GM12878 (cell line): ENCODE measurements around the gene METTL18. TPM values are rescaled to one million over a fixed set of nuclear protein-coding genes. Genes with fewer than 3 reads are reported as not detected.

ENCODE experiments used
- ATAC-seq: fragments of 200-7000 bp; cut with Tn5 transposase; 3 replicates; pipeline ENCODE4 v1.9.1; 2020; ENCODE audit warnings: mild to moderate bottlenecking, moderate library complexity
- BruUV-seq: library from RNA; stranded (reverse); fragments of 400-500 nt; replicated peaks from 2 replicates; lab custom pipeline; 2021; lab: Mats Ljungman, UMichigan
- CTCF ChIA-PET: fragments of 300-600 bp; sonication (Branson Sonifier 250); formaldehyde crosslinking; extraction: SDS; loops from one replicate; lab custom pipeline; 2021; ENCODE audit warnings: inconsistent platforms; lab: Yijun Ruan, JAX
- POLR2A ChIA-PET: fragments of 350-600 bp; formaldehyde crosslinking; extraction: SDS; loops from one replicate; lab custom pipeline; 2021; ENCODE audit warnings: inconsistent platforms; lab: Charles Lee
- RAD21 ChIA-PET: fragments of 300-600 bp; sonication (Branson Sonifier 250); formaldehyde crosslinking; loops from one replicate; lab custom pipeline; 2023; ENCODE audit warnings: antibody characterized with exemption; ENCODE audit not compliant: unreplicated experiment; lab: Charles Lee
- SMC1A ChIA-PET: fragments of 300-600 bp; sonication (Branson Sonifier 250); formaldehyde crosslinking; loops from one replicate; lab custom pipeline; 2023; ENCODE audit not compliant: unreplicated experiment, uncharacterized antibody; lab: Charles Lee
- DNase-seq: peaks from one replicate; pipeline ENCODE4 v3.0.0-alpha.2; 2011; ENCODE audit warnings: low read depth, low spot score
- FAIRE-seq: peaks from 3 replicates; lab custom pipeline; 2011; peaks lifted over from hg19 to GRCh38; lab: Jason Lieb, UNC
- H2AFZ ChIP-seq: 2 replicates; pipeline ENCODE4 v1.6.0; 2011; ENCODE audit warnings: low read depth, low read length, control low read depth; ENCODE audit not compliant: control insufficient read depth
- H3K27ac ChIP-seq: 2 replicates; pipeline ENCODE4 v1.5.1; 2011; ENCODE audit warnings: control low read depth; ENCODE audit not compliant: control insufficient read depth, insufficient read depth
- H3K27me3 ChIP-seq, 2 experiments: replicated peaks in 1 of 2; 2 replicates each; pipeline versions ENCODE4 v1.6.0 to v1.6.1; 2011; ENCODE audit warnings: low read length in 1 of 2; ENCODE audit not compliant: control insufficient read depth in 2 of 2, insufficient read depth in 2 of 2
- H3K36me3 ChIP-seq, 2 experiments: 2 replicates each; pipeline ENCODE4 v1.5.1; 2011; ENCODE audit warnings: low read length in 1 of 2; ENCODE audit not compliant: control insufficient read depth in 2 of 2, insufficient read depth in 2 of 2
- H3K4me1 ChIP-seq: 2 replicates; pipeline ENCODE4 v1.6.1; 2011; ENCODE audit warnings: mild to moderate bottlenecking, low read length, moderate library complexity, mixed read lengths; ENCODE audit not compliant: control insufficient read depth, insufficient read depth
- H3K4me2 ChIP-seq: 2 replicates; pipeline ENCODE4 v1.6.0; 2011; ENCODE audit warnings: control low read depth; ENCODE audit not compliant: control insufficient read depth, insufficient read depth
- H3K4me3 ChIP-seq: fragments of 200-600 bp; sonication (generic); 2 replicates; pipeline ENCODE4 v1.5.1; 2016
- H3K79me2 ChIP-seq: 2 replicates; pipeline ENCODE4 v1.6.0; 2011; ENCODE audit warnings: low read length; ENCODE audit not compliant: control insufficient read depth, insufficient read depth
- H3K9ac ChIP-seq: 2 replicates; pipeline ENCODE4 v1.8.0; 2011; ENCODE audit warnings: low read length, control low read depth, mixed read lengths; ENCODE audit not compliant: control insufficient read depth, insufficient read depth
- H3K9me3 ChIP-seq: replicated peaks from 3 replicates; pipeline ENCODE4 v1.5.1; 2011; ENCODE audit warnings: mild to moderate bottlenecking, low read length; ENCODE audit not compliant: control insufficient read depth, insufficient read depth
- H4K20me1 ChIP-seq: 2 replicates; pipeline ENCODE4 v1.6.0; 2011; ENCODE audit not compliant: control insufficient read depth, insufficient read depth
- BCL11A ChIP-seq: IDR thresholded peaks from 2 replicates; pipeline ENCODE4 v1.6.1; 2011; ENCODE audit warnings: low read depth, low read length
- ESRRA ChIP-seq: IDR thresholded peaks from 2 replicates; pipeline ENCODE4 v1.6.1; 2012; ENCODE audit warnings: mild to moderate bottlenecking, low read length, improper control_type of control experiment
- HDGF ChIP-seq: fragments of 450-650 bp; IDR thresholded peaks from 2 replicates; pipeline ENCODE4 v1.6.1; 2016; ENCODE audit warnings: antibody characterized with exemption
- MXI1 ChIP-seq: fragments of 150-350 bp; IDR thresholded peaks from 2 replicates; pipeline ENCODE4 v1.6.1; 2011; ENCODE audit warnings: low read depth, mild to moderate bottlenecking, inconsistent platforms, low read length, improper control_type of control experiment
- NFXL1 ChIP-seq: fragments of 450-650 bp; IDR thresholded peaks from 2 replicates; pipeline ENCODE4 v1.6.1; 2017; ENCODE audit warnings: antibody characterized with exemption, mild to moderate bottlenecking, borderline replicate concordance
- PML ChIP-seq: IDR thresholded peaks from 2 replicates; pipeline ENCODE4 v1.6.1; 2012; ENCODE audit warnings: low read length, inconsistent platforms
- RAD21 ChIP-seq: IDR thresholded peaks from 2 replicates; pipeline ENCODE4 v1.6.1; 2011; ENCODE audit warnings: mild to moderate bottlenecking, low read depth, low read length, moderate library complexity; ENCODE audit not compliant: insufficient read depth
- RCOR1 ChIP-seq: conservative IDR thresholded peaks from 2 replicates; pipeline ENCODE4 v1.6.1; 2012; ENCODE audit warnings: low read depth, low read length, improper control_type of control experiment
- SMARCA5 ChIP-seq: fragments of 450-650 bp; IDR thresholded peaks from 2 replicates; pipeline ENCODE4 v1.6.1; 2017; ENCODE audit warnings: mild to moderate bottlenecking
- SPI1 ChIP-seq: IDR thresholded peaks from 2 replicates; pipeline ENCODE4 v1.6.1; 2011; ENCODE audit warnings: low read depth, mild to moderate bottlenecking, low read length, moderate library complexity, borderline replicate concordance; ENCODE audit not compliant: insufficient read depth
- SUPT20H ChIP-seq: IDR thresholded peaks from 2 replicates; pipeline ENCODE4 v1.6.1; 2011; ENCODE audit warnings: low read depth, mild to moderate bottlenecking, low read length, moderate library complexity, borderline replicate concordance; ENCODE audit not compliant: control insufficient read depth
- TCF3 ChIP-seq: IDR thresholded peaks from 2 replicates; pipeline ENCODE4 v1.6.1; 2012; ENCODE audit warnings: low read depth, mild to moderate bottlenecking, low read length, borderline replicate concordance; ENCODE audit not compliant: insufficient read depth
- YBX1 ChIP-seq: fragments of 450-650 bp; IDR thresholded peaks from 2 replicates; pipeline ENCODE4 v1.6.1; 2016; ENCODE audit warnings: antibody characterized with exemption
- ZNF207 ChIP-seq: fragments of 450-650 bp; IDR thresholded peaks from 2 replicates; pipeline ENCODE4 v1.6.1; 2014; ENCODE audit warnings: antibody characterized with exemption, mild to moderate bottlenecking, borderline replicate concordance
- ZZZ3 ChIP-seq: IDR thresholded peaks from 2 replicates; pipeline ENCODE4 v1.6.1; 2011; ENCODE audit warnings: low read depth; ENCODE audit not compliant: control insufficient read depth, insufficient read length
- WGBS: methylation state at CpG from one replicate; pipeline ENCODE4 v1.1.6; 2016; ENCODE audit warnings: low lambda C conversion rate; ENCODE audit not compliant: insufficient replicate concordance, insufficient coverage; ENCODE audit errors: missing lambda C conversion rate; 5-methylcytosine and 5-hydroxymethylcytosine counted together
- in situ Hi-C: fragments of 300-500 bp; cut with MboI; formaldehyde crosslinking; loops from 9 replicates; pipeline ENCODE4 v1.14.3; 2018; ENCODE audit warnings: mixed read lengths
- intact Hi-C: fragments of 100-400 bp; cut with micrococcal nuclease; formaldehyde crosslinking; loops from one replicate; pipeline ENCODE4 v1.14.2; 2022; ENCODE audit not compliant: unreplicated experiment
- polyA plus RNA-seq, 11 experiments: library from polyadenylated mRNA; depleted of rRNA in 4 of 11; unstranded in 6 of 11; stranded (reverse) in 5 of 11; fragments of >200 nt; fragmentation: Nextera tagmentation in 4 of 11; fragmentation: Illumina TruSeq in 1 of 11; extraction: Ambion mirVana in 4 of 11; extraction: Trizol in 1 of 11; gene quantifications; 1 replicate in 1 of 11; 2 replicates in 10 of 11; pipeline versions ENCODE4 v1.2.1 to v1.2.3, GENCODE V29; 2011 to 2016; ENCODE audit warnings: inconsistent platforms in 2 of 11, missing spikeins in 2 of 11, low read depth in 1 of 11
- total RNA-seq, 4 experiments: library from RNA; depleted of rRNA in 3 of 4; stranded (reverse); fragments of >200 nt in 3 of 4; fragmentation: Illumina TruSeq in 1 of 4; extraction: Trizol in 1 of 4; gene quantifications; 2 replicates each; pipeline versions ENCODE4 v1.2.1 to v1.2.3, GENCODE V29; 2013 to 2021
- TF ChIP-seq, protein P1 (sequence below): fragments of 450-650 bp; IDR thresholded peaks from 2 replicates; pipeline ENCODE4 v1.6.1; 2017; ENCODE audit warnings: mild to moderate bottlenecking, moderate library complexity
- TF ChIP-seq, protein P2 (sequence below): fragments of 450-650 bp; IDR thresholded peaks from 2 replicates; pipeline ENCODE4 v1.6.1; 2016; ENCODE audit warnings: mild to moderate bottlenecking, moderate library complexity, borderline replicate concordance

The METTL18 gene
- total and polyA plus RNA-seq, 10 of the 15 experiments (the other 5 are each of a cell fraction or from before 2014, with no cell fraction given): 8.1 to 31.8 (median 12.8) TPM

DNA sequence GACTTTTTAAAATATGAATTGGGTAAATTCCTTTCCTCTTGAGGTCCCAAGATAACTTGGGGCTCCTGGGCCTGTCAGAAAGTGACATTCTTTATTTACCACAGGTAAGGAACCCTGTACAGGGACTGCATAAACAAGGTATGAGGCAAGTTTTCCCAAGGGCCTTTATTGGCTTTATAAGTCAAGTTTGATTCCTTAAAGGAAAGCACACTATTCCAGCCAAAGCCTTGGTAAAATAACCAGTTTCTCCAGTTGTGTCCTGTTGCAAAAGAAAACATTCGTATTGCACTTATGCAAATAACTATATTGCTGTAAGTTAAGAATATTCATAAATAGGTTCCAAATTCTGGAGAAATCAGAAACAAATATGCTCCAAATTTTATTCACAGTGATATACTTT lies 21.9 kb upstream of the METTL18 start:
- no peak for DNase-seq
- no peaks in the 10 kb centered on the region for H3K9me3 ChIP-seq
- H3K27me3 ChIP-seq: no peaks in the 10 kb centered on the region
- no peak for ATAC-seq
- H4K20me1 ChIP-seq: no peaks in the 10 kb centered on the region
- peaks cover 2% of the 10 kb centered on the region in 2 experiments; a peak in 3 of 4 replicates for H3K36me3 ChIP-seq
- ChIA-PET POLR2A (no interaction called here), RAD21 (no interaction called here), CTCF (interaction anchor here (0.7 kb wide), 1 partner anchor 25 kb away, joined by 3 read pairs; no protein-coding TSS in a partner anchor), SMC1A (no interaction called here)
- intact Hi-C loops (no loop called here), in situ Hi-C loops (no loop called here)
- no peaks in the 10 kb centered on the region for H3K4me1 ChIP-seq
- no peaks in the 10 kb centered on the region for H3K79me2 ChIP-seq
- no TSS peak for BruUV-seq
- H3K27ac ChIP-seq: no peak overlapping the region
- no peak overlapping the region for H2AFZ ChIP-seq
- FAIRE-seq: no peak
- WGBS: 96% methylated on average over 1 of the region's 1 CpG
- H3K4me2 ChIP-seq: no peak overlapping the region
- H3K4me3 ChIP-seq: no peak overlapping the region
- H3K9ac ChIP-seq: no peak overlapping the region
- no peak for TF ChIP-seq ZNF207
- no peak for TF ChIP-seq PML
- no peak for TF ChIP-seq ESRRA
- no peak for TF ChIP-seq HDGF
- no peak for TF ChIP-seq NFXL1
- TF ChIP-seq RCOR1: no peak
- no peak for TF ChIP-seq MXI1
- TF ChIP-seq, protein P1, sequence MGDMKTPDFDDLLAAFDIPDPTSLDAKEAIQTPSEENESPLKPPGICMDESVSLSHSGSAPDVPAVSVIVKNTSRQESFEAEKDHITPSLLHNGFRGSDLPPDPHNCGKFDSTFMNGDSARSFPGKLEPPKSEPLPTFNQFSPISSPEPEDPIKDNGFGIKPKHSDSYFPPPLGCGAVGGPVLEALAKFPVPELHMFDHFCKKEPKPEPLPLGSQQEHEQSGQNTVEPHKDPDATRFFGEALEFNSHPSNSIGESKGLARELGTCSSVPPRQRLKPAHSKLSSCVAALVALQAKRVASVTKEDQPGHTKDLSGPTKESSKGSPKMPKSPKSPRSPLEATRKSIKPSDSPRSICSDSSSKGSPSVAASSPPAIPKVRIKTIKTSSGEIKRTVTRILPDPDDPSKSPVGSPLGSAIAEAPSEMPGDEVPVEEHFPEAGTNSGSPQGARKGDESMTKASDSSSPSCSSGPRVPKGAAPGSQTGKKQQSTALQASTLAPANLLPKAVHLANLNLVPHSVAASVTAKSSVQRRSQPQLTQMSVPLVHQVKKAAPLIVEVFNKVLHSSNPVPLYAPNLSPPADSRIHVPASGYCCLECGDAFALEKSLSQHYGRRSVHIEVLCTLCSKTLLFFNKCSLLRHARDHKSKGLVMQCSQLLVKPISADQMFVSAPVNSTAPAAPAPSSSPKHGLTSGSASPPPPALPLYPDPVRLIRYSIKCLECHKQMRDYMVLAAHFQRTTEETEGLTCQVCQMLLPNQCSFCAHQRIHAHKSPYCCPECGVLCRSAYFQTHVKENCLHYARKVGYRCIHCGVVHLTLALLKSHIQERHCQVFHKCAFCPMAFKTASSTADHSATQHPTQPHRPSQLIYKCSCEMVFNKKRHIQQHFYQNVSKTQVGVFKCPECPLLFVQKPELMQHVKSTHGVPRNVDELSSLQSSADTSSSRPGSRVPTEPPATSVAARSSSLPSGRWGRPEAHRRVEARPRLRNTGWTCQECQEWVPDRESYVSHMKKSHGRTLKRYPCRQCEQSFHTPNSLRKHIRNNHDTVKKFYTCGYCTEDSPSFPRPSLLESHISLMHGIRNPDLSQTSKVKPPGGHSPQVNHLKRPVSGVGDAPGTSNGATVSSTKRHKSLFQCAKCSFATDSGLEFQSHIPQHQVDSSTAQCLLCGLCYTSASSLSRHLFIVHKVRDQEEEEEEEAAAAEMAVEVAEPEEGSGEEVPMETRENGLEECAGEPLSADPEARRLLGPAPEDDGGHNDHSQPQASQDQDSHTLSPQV: no peak
- TF ChIP-seq TCF3: no peak
- TF ChIP-seq, protein P2, sequence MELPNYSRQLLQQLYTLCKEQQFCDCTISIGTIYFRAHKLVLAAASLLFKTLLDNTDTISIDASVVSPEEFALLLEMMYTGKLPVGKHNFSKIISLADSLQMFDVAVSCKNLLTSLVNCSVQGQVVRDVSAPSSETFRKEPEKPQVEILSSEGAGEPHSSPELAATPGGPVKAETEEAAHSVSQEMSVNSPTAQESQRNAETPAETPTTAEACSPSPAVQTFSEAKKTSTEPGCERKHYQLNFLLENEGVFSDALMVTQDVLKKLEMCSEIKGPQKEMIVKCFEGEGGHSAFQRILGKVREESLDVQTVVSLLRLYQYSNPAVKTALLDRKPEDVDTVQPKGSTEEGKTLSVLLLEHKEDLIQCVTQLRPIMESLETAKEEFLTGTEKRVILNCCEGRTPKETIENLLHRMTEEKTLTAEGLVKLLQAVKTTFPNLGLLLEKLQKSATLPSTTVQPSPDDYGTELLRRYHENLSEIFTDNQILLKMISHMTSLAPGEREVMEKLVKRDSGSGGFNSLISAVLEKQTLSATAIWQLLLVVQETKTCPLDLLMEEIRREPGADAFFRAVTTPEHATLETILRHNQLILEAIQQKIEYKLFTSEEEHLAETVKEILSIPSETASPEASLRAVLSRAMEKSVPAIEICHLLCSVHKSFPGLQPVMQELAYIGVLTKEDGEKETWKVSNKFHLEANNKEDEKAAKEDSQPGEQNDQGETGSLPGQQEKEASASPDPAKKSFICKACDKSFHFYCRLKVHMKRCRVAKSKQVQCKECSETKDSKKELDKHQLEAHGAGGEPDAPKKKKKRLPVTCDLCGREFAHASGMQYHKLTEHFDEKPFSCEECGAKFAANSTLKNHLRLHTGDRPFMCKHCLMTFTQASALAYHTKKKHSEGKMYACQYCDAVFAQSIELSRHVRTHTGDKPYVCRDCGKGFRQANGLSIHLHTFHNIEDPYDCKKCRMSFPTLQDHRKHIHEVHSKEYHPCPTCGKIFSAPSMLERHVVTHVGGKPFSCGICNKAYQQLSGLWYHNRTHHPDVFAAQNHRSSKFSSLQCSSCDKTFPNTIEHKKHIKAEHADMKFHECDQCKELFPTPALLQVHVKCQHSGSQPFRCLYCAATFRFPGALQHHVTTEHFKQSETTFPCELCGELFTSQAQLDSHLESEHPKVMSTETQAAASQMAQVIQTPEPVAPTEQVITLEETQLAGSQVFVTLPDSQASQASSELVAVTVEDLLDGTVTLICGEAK: no peak
- no peak for TF ChIP-seq ZZZ3
- no peak for TF ChIP-seq YBX1
- no peak for TF ChIP-seq RAD21
- no peak for TF ChIP-seq SMARCA5
- TF ChIP-seq SPI1: no peak
- TF ChIP-seq BCL11A: no peak
- TF ChIP-seq SUPT20H: no peak
